Smooth muscle cell (in vitro differentiated cells): Measurements from ENCODE around the gene PIP5K1B. TPM values are rescaled to one million over a fixed set of nuclear protein-coding genes. Genes with fewer than 3 reads are reported as not detected.

Experiments
- DNase-seq: peaks from one replicate; lab custom pipeline; 2025; ENCODE audit not compliant: unreplicated experiment; lab: John Stamatoyannopoulos, UW
- H2AFZ ChIP-seq: fragments of 200-600 bp; sonication (generic); 2 replicates; pipeline ENCODE4 v1.6.0; 2016; ENCODE audit warnings: antibody characterized with exemption, low read depth, mild to moderate bottlenecking
- H3F3A ChIP-seq: fragments of 200-600 bp; sonication (generic); 2 replicates; pipeline ENCODE4 v1.6.0; 2017; ENCODE audit warnings: antibody characterized with exemption, low read depth
- H3K27ac ChIP-seq: fragments of 200-600 bp; sonication (generic); 2 replicates; pipeline ENCODE4 v1.5.1; 2016; ENCODE audit warnings: low read depth, mild to moderate bottlenecking
- H3K27me3 ChIP-seq: fragments of 200-600 bp; sonication (generic); 2 replicates; pipeline ENCODE4 v1.6.1; 2016; ENCODE audit warnings: low read depth, mild to moderate bottlenecking
- H3K36me3 ChIP-seq: fragments of 200-600 bp; sonication (generic); 2 replicates; pipeline ENCODE4 v1.5.1; 2016; ENCODE audit warnings: low read depth
- H3K4me1 ChIP-seq: fragments of 200-600 bp; sonication (generic); 2 replicates; pipeline ENCODE4 v1.5.1; 2016; ENCODE audit warnings: low read depth
- H3K4me2 ChIP-seq: fragments of 200-600 bp; sonication (generic); 2 replicates; pipeline ENCODE4 v1.6.0; 2016; ENCODE audit warnings: mild to moderate bottlenecking
- H3K4me3 ChIP-seq: fragments of 200-600 bp; sonication (generic); 2 replicates; pipeline ENCODE4 v1.5.1; 2016; ENCODE audit warnings: mild to moderate bottlenecking
- H3K79me2 ChIP-seq: fragments of 200-600 bp; sonication (generic); 2 replicates; pipeline ENCODE4 v1.6.0; 2016; ENCODE audit warnings: low read depth, mild to moderate bottlenecking
- H3K9ac ChIP-seq: fragments of 200-600 bp; sonication (generic); 2 replicates; pipeline ENCODE4 v1.6.0; 2016; ENCODE audit warnings: low read depth
- H3K9me3 ChIP-seq: fragments of 200-600 bp; sonication (generic); replicated peaks from 2 replicates; pipeline ENCODE4 v1.5.1; 2016; ENCODE audit warnings: low read depth
- H4K20me1 ChIP-seq: fragments of 200-600 bp; sonication (generic); 2 replicates; pipeline ENCODE4 v1.6.0; 2016; ENCODE audit warnings: low read depth
- WGBS: methylation state at CpG from one replicate; pipeline ENCODE4 v1.1.7; 2016; ENCODE audit warnings: low lambda C conversion rate; 5-methylcytosine and 5-hydroxymethylcytosine counted together
- polyA plus RNA-seq: library from polyadenylated mRNA; unstranded; fragments of >200 nt; fragmentation: Nextera tagmentation; extraction: Ambion mirVana; gene quantifications from 2 replicates; pipeline ENCODE4 v1.2.1, GENCODE V29; 2016
- total RNA-seq: library from RNA; depleted of rRNA; stranded (reverse); fragments of >200 nt; gene quantifications from 2 replicates; pipeline ENCODE4 v1.2.3, GENCODE V29; 2014
- TF ChIP-seq, protein P1 (sequence below): fragments of 200-600 bp; sonication (generic); IDR thresholded peaks from 2 replicates; pipeline ENCODE4 v1.5.1; 2017; ENCODE audit warnings: borderline replicate concordance, mild to moderate bottlenecking, antibody characterized with exemption; ENCODE audit not compliant: insufficient read depth, poor library complexity, severe bottlenecking

PIP5K1B gene
- total and polyA plus RNA-seq, 2 experiments from 2014 or later, result not detected

DNA sequence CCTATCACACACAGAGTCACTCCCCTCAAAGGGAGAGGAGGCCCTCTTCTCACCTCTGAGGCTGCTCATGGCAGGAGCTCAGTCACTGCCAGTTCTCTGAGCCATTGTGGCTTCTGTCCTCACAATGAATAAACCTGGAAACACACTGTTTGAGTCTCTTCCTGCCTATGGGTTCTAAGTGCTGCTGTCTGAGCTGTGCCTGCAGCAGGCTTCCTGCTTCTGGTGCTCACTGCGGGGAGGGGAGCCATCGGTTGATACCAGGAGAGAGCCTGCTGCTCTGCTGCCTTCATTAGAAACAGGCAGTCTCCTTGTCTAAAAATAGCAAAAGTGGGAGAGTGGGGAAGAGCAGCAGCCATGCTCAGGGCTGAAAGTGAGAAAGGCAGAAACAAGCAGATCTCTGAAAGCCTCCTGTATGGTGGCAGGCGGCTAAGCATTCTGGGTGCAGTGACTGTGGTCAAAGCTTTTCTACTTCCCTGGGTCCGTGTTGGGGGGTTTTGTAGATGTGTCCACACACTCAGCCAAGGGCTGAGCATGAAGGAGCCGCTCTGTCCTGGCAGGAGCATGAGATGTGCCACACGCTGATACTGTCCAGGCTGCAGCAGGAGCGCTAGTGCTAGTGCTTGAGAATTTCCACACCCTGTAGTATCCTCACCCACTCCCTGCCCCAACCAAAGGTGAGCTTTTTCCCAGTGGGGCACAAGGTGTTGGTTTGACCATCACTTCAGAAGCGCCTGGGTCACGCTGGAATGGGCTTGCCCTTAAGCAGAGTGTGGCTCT lies 274.7 kb downstream of the PIP5K1B start:
- Histone ChIP-seq H3K36me3 (no peaks in the 10 kb centered on the region), H4K20me1 (no peaks in the 10 kb centered on the region), H2AFZ (peak overlapping the region; percentile 66), H3K27ac (no peak overlapping the region), H3K4me1 (no peaks in the 10 kb centered on the region), H3K79me2 (no peaks in the 10 kb centered on the region), H3F3A (no peaks in the 10 kb centered on the region), H3K27me3 (no peaks in the 10 kb centered on the region), H3K4me2 (peak overlapping the region; percentile 10), H3K9ac (no peak overlapping the region), H3K4me3 (no peak overlapping the region), H3K9me3 (no peaks in the 10 kb centered on the region)
- 59% methylated on average over 9 of the region's 9 CpGs for WGBS
- TF ChIP-seq, protein P1, sequence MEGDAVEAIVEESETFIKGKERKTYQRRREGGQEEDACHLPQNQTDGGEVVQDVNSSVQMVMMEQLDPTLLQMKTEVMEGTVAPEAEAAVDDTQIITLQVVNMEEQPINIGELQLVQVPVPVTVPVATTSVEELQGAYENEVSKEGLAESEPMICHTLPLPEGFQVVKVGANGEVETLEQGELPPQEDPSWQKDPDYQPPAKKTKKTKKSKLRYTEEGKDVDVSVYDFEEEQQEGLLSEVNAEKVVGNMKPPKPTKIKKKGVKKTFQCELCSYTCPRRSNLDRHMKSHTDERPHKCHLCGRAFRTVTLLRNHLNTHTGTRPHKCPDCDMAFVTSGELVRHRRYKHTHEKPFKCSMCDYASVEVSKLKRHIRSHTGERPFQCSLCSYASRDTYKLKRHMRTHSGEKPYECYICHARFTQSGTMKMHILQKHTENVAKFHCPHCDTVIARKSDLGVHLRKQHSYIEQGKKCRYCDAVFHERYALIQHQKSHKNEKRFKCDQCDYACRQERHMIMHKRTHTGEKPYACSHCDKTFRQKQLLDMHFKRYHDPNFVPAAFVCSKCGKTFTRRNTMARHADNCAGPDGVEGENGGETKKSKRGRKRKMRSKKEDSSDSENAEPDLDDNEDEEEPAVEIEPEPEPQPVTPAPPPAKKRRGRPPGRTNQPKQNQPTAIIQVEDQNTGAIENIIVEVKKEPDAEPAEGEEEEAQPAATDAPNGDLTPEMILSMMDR, result no peak
- DNase-seq, result no peak

DNA sequence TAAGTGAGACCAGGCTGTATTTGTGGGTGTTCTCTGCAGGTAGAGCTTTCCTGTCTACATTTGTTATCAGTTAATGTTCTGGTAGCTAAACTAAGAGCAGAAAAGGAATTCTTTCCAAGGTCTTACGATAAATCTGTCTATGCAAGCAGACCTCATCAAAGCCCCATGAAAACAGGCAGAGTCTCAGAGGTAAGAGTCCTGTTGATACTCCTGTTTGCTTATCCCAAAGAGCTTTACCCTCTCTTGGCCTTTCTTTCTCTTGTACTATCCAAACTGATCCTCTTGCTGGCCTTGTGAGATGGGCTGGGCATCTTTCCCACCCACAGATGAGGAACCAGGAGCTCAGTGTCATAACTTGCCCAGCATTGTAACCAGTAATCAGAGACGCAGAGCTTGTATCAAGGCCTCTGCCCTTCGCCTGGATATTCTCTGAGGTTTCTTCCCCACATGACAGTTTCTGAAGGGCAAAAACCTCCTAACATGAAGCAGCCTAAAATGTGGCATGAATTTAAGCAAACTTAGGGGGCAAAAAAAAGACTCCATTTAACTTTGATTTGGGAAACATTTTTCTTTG lies 275.4 kb downstream of the PIP5K1B start:
- Histone ChIP-seq H4K20me1 (no peaks in the 10 kb centered on the region), H3K36me3 (no peaks in the 10 kb centered on the region), H3F3A (no peaks in the 10 kb centered on the region), H3K9ac (no peak overlapping the region), H3K4me2 (no peak overlapping the region), H3K79me2 (no peaks in the 10 kb centered on the region), H2AFZ (no peak overlapping the region), H3K9me3 (no peaks in the 10 kb centered on the region), H3K27me3 (no peaks in the 10 kb centered on the region), H3K4me1 (no peaks in the 10 kb centered on the region), H3K4me3 (no peak overlapping the region), H3K27ac (no peak overlapping the region)
- WGBS, result 70% methylated on average over 3 of the region's 3 CpGs
- TF ChIP-seq, protein P1, result no peak
- no peak for DNase-seq

DNA sequence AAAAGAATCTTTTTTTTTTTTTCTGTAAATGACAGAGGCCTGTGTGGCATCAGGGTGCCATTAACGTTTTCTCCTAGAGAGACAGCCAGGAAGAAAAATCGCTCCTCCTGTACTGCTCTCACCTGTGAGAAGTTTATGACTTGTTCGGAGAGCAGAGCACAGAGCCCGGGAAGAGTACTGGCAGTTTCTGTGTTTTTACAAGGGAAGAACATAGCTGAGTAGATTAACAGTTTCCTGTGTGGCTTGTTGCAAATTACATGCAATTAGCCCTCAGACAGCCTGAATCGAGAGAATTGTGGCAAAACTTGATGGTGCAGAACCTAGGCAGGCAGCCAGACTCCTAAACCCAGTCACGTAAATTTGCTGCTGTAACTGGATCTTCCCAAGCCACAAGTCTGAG lies 276.7 kb downstream of the PIP5K1B start:
- Histone ChIP-seq H3F3A (no peaks in the 10 kb centered on the region), H2AFZ (peak overlapping the region; percentile 41), H3K4me1 (no peaks in the 10 kb centered on the region), H4K20me1 (no peaks in the 10 kb centered on the region), H3K9ac (peak overlapping the region; percentile 9), H3K27ac (no peak overlapping the region), H3K4me3 (no peak overlapping the region), H3K4me2 (peak overlapping the region; percentile 77), H3K36me3 (no peaks in the 10 kb centered on the region), H3K79me2 (no peaks in the 10 kb centered on the region), H3K27me3 (no peaks in the 10 kb centered on the region), H3K9me3 (no peaks in the 10 kb centered on the region)
- WGBS, result 12% methylated on average over 6 of the region's 6 CpGs
- DNase-seq, result no peak
- TF ChIP-seq, protein P1, result no peak
